ENCODE measurements around the gene TCFL5.
"Not testable (repeated sequence)": the region's sequence is repeated elsewhere in the genome, so short reads cannot be mapped to it uniquely, and the experiment has no call there.

DNA sequence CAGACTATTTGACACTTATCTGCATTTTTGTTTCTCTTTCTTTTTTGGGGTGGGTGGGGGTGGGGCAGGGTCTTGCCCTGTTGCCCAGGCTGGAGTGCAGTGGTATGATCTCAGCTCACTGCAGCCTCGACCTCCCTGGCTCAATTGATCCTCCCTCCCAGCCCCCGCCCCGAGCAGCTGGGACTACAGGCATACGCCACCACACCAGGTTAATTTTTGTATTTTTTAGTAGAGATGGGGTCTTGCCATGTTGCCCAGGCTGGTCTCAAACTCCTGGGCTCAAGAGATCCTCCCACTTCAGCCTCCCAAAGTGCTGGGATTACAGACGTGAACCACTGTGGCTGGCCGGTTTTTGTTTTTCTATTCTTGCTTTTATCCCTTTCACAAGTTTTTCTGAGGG is 8.3 kb downstream of the TCFL5 start:
- not testable (repeated sequence) for TF ChIP-seq POLR2A (IDR thresholded peaks at IDR 0.05)
- TF ChIP-seq, protein P1, sequence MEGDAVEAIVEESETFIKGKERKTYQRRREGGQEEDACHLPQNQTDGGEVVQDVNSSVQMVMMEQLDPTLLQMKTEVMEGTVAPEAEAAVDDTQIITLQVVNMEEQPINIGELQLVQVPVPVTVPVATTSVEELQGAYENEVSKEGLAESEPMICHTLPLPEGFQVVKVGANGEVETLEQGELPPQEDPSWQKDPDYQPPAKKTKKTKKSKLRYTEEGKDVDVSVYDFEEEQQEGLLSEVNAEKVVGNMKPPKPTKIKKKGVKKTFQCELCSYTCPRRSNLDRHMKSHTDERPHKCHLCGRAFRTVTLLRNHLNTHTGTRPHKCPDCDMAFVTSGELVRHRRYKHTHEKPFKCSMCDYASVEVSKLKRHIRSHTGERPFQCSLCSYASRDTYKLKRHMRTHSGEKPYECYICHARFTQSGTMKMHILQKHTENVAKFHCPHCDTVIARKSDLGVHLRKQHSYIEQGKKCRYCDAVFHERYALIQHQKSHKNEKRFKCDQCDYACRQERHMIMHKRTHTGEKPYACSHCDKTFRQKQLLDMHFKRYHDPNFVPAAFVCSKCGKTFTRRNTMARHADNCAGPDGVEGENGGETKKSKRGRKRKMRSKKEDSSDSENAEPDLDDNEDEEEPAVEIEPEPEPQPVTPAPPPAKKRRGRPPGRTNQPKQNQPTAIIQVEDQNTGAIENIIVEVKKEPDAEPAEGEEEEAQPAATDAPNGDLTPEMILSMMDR (IDR thresholded peaks at IDR 0.05), result not testable (repeated sequence)

All from adrenal gland (tissue), 5 donors.